PC-3 (cell line): ENCODE results near the gene DPP7.
"Not testable (repeated sequence)": the region's sequence is repeated elsewhere in the genome, so short reads cannot be mapped to it uniquely, and the experiment has no call there.

Source experiments
- CTCF ChIP-seq: fragments of 300-600 bp; sonication (generic); conservative IDR thresholded peaks from 2 replicates; pipeline ENCODE4 v1.5.1; 2017; ENCODE audit warnings: antibody characterized with exemption, low read depth, mild to moderate bottlenecking, low read length
- EZH2 ChIP-seq: fragments of 300-600 bp; sonication (generic); IDR thresholded peaks from one replicate; pipeline ENCODE4 v1.6.1; 2017; ENCODE audit warnings: antibody characterized with exemption, mild to moderate bottlenecking, low read length; ENCODE audit not compliant: unreplicated experiment

- TF ChIP-seq CTCF, EZH2: not testable (repeated sequence)
Observed at GRCh38 chr9:137135154-137135553, 20.6 kb upstream of the DPP7 start.
